ENCODE measurements around the gene C1QTNF5. TPM values are rescaled to one million over a fixed set of nuclear protein-coding genes. Genes with fewer than 3 reads are reported as not detected.

C1QTNF5 gene
- total RNA-seq, 1 experiment from 2014 or later: 3.0 TPM

DNA sequence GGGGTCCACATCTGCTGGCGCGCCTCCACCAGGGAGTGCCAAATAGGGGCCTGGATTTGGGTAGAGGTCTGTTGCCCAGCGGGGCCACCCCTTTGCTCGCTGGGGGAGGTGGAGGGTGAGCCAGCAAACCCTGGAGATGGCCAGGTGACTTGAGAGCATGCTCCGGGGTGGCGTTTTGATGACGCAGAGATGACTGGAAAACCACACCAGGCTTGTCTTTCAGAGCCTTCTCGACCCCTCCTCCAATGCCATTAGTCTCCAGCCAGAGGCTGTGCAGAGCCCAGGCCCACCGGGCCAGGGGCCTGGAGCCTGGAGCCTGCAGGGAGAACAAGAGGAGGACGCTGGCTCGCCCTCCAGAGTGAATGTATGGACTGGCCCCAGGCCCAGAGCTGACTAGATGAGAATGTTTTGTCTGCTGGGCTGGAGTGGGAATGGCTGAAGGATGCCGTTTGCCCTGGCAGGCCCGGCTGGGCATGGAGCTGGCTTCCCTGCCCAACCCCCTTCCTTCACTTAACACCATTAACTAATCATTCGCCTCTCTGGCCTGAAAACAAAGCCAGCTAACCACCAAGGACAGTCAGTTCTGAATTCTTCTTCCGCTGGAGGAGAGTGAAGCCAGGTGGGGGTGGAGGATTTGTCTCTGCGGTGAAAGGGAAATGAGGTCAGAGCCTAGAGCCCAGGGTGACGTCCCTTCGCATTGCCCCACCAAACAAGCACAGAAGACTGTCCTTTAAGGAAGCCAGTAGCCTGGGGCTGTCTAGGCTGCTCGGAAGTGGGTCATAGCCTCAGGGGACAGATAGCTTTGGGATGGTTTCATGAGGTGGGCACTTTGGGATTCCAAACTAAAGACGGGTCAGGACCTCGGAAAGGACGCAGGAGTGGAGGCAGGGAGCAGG lies 22.2 kb downstream of the C1QTNF5 start:
- Mint-ChIP-seq H3K4me1 (peaks cover 47% of the 10 kb centered on the region), H3K27ac (peak overlapping the region; percentile 83), H3K27me3 (ENCODE audit: low read depth) (peaks cover 44% of the 10 kb centered on the region), H3K36me3 (peaks cover 5% of the 10 kb centered on the region; the same call in 1 of the 2 replicates), H3K4me3 (peak overlapping the region; percentile 54), H3K9me3 (no peaks in the 10 kb centered on the region)
- ChIA-PET CTCF (interaction anchor here (0.6 to 13.7 kb wide), 12 partner anchors 11 to 410 kb away, joined by 3 to 387 read pairs (median 6); partner anchors contain the start of genes C1QTNF5, CBL and RNF26), POLR2A (interaction anchor here (0.8 to 4.7 kb wide), 4 partner anchors 12 to 216 kb away, joined by 3 to 35 read pairs (median 4); partner anchors contain the start of genes DPAGT1 and RNF26)
- ATAC-seq (peak; percentile 2), DNase-seq (ENCODE audit: low spot score) (no peak)
- TF ChIP-seq TCF7 (CRISPR knock-in tag; IDR thresholded peaks at IDR 0.05; ENCODE audit: low read depth) (no peak), TEAD4 (CRISPR knock-in tag; IDR thresholded peaks at IDR 0.05) (no peak), FOXP1 (CRISPR knock-in tag; IDR thresholded peaks at IDR 0.05; ENCODE audit: borderline replicate concordance) (0 out of 2 replicates have a peak, but pooled peaks have one; percentile 59), ZNF232 (CRISPR knock-in tag; IDR thresholded peaks at IDR 0.05) (no peak)
- TF ChIP-seq, protein P1, sequence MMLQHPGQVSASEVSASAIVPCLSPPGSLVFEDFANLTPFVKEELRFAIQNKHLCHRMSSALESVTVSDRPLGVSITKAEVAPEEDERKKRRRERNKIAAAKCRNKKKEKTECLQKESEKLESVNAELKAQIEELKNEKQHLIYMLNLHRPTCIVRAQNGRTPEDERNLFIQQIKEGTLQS (CRISPR knock-in tag; conservative IDR thresholded peaks at IDR 0.05): no peak
- TF ChIP-seq, protein P2, sequence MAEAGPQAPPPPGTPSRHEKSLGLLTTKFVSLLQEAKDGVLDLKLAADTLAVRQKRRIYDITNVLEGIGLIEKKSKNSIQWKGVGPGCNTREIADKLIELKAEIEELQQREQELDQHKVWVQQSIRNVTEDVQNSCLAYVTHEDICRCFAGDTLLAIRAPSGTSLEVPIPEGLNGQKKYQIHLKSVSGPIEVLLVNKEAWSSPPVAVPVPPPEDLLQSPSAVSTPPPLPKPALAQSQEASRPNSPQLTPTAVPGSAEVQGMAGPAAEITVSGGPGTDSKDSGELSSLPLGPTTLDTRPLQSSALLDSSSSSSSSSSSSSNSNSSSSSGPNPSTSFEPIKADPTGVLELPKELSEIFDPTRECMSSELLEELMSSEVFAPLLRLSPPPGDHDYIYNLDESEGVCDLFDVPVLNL (CRISPR knock-in tag; IDR thresholded peaks at IDR 0.05; ENCODE audit: borderline replicate concordance, low read depth): no peak
- TF ChIP-seq, protein P3, sequence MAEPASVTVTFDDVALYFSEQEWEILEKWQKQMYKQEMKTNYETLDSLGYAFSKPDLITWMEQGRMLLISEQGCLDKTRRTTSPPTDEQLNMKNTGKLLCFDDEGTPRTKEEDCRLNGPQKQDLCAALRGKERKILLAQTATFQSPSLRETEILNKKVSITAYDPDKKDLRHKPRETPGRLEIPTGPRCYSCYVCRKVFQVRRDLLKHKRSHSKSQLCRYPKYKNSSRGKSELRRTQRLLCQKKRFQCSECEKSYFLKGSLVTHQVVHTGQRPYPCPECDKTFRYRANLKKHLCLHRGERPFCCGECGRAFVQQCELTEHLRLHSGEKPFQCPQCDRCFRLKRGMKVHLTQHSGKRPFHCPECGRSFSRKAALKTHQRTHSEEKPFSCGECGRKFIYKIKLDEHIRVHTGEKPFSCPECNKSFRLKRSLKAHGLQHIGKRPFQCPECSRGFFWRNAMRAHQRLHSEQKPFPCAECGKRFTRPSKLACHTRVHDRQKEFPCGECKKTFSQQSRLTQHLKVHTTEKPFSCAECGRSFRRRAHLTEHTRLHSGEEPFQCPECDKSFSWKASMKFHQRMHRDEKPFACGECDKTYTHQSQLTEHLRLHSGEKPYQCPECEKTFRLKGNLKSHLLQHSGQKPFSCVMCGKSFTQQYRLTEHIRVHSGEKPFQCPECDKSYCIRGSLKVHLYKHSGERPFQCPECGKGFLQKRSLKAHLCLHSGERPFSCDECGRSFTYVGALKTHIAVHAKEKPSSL (CRISPR knock-in tag; conservative IDR thresholded peaks at IDR 0.05): no peak

DNA sequence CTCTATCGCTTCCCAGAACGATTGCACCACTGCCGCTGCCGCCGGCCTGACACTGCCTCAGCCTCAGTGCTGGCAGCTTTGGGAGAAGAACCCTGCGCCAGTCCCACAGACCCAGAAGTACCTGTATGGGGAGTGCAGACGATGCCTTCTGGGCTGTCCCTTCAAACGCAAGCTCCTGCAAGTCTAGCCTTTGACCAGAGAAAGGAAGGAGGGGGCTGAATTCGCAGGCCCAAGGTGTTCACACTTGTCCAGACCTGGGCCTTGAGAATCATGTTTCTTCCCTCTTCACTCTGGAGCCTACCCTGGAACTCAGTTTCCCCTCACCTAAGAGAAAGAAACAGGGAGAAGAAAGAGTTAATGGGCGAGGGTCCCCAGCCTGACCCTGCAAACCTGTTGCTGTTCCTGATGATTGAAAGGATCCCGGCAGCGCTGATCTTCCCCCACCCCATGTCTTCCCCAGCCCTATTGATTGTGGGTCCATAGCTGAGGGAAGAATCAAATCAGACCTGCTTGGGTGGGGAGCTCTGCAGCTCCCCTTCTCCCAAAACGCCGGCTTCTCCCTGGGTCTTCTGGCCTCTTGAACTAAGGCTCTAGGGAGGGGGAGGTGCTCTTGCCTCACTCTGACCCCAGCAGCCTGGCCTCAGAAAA lies 23.0 kb downstream of the C1QTNF5 start:
- CTCF ChIA-PET: interaction anchor here (0.6 to 13.7 kb wide), 14 partner anchors 7 to 411 kb away, joined by 3 to 387 read pairs (median 8); partner anchors contain the start of genes C1QTNF5, C2CD2L, CBL and RNF26
- peaks cover 47% of the 10 kb centered on the region for H3K4me1 Mint-ChIP-seq
- peak overlapping the region; percentile 54 for H3K4me3 Mint-ChIP-seq
- no peaks in the 10 kb centered on the region for H3K9me3 Mint-ChIP-seq
- 0 out of 2 replicates have a peak, but pooled peaks have one; percentile 0 for ATAC-seq
- TF ChIP-seq, protein P4, sequence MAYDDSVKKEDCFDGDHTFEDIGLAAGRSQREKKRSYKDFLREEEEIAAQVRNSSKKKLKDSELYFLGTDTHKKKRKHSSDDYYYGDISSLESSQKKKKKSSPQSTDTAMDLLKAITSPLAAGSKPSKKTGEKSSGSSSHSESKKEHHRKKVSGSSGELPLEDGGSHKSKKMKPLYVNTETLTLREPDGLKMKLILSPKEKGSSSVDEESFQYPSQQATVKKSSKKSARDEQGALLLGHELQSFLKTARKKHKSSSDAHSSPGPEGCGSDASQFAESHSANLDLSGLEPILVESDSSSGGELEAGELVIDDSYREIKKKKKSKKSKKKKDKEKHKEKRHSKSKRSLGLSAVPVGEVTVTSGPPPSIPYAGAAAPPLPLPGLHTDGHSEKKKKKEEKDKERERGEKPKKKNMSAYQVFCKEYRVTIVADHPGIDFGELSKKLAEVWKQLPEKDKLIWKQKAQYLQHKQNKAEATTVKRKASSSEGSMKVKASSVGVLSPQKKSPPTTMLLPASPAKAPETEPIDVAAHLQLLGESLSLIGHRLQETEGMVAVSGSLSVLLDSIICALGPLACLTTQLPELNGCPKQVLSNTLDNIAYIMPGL (CRISPR knock-in tag; IDR thresholded peaks at IDR 0.05): no peak
- TF ChIP-seq TEAD4 (CRISPR knock-in tag; IDR thresholded peaks at IDR 0.05): no peak
- TF ChIP-seq, protein P5, sequence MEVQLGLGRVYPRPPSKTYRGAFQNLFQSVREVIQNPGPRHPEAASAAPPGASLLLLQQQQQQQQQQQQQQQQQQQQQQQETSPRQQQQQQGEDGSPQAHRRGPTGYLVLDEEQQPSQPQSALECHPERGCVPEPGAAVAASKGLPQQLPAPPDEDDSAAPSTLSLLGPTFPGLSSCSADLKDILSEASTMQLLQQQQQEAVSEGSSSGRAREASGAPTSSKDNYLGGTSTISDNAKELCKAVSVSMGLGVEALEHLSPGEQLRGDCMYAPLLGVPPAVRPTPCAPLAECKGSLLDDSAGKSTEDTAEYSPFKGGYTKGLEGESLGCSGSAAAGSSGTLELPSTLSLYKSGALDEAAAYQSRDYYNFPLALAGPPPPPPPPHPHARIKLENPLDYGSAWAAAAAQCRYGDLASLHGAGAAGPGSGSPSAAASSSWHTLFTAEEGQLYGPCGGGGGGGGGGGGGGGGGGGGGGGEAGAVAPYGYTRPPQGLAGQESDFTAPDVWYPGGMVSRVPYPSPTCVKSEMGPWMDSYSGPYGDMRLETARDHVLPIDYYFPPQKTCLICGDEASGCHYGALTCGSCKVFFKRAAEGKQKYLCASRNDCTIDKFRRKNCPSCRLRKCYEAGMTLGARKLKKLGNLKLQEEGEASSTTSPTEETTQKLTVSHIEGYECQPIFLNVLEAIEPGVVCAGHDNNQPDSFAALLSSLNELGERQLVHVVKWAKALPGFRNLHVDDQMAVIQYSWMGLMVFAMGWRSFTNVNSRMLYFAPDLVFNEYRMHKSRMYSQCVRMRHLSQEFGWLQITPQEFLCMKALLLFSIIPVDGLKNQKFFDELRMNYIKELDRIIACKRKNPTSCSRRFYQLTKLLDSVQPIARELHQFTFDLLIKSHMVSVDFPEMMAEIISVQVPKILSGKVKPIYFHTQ (CRISPR knock-in tag; IDR thresholded peaks at IDR 0.05): no peak
- TF ChIP-seq ZBTB21 (CRISPR knock-in tag; IDR thresholded peaks at IDR 0.05; ENCODE audit: borderline replicate concordance): no peak
- TF ChIP-seq, protein P6, sequence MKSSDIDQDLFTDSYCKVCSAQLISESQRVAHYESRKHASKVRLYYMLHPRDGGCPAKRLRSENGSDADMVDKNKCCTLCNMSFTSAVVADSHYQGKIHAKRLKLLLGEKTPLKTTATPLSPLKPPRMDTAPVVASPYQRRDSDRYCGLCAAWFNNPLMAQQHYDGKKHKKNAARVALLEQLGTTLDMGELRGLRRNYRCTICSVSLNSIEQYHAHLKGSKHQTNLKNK (CRISPR knock-in tag; IDR thresholded peaks at IDR 0.05): no peak
- TF ChIP-seq IRF2 (CRISPR knock-in tag; IDR thresholded peaks at IDR 0.05; ENCODE audit: borderline replicate concordance, low read depth): no peak
- no peak for TF ChIP-seq ETV6 (CRISPR knock-in tag; IDR thresholded peaks at IDR 0.05)
- TF ChIP-seq ZNF121 (CRISPR knock-in tag; IDR thresholded peaks at IDR 0.05): no peak
- TF ChIP-seq ATF1 (CRISPR knock-in tag; IDR thresholded peaks at IDR 0.05): no peak
- TF ChIP-seq, protein P7, sequence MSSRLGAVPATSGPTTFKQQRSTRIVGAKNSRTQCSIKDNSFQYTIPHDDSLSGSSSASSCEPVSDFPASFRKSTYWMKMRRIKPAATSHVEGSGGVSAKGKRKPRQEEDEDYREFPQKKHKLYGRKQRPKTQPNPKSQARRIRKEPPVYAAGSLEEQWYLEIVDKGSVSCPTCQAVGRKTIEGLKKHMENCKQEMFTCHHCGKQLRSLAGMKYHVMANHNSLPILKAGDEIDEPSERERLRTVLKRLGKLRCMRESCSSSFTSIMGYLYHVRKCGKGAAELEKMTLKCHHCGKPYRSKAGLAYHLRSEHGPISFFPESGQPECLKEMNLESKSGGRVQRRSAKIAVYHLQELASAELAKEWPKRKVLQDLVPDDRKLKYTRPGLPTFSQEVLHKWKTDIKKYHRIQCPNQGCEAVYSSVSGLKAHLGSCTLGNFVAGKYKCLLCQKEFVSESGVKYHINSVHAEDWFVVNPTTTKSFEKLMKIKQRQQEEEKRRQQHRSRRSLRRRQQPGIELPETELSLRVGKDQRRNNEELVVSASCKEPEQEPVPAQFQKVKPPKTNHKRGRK (CRISPR knock-in tag; IDR thresholded peaks at IDR 0.05; ENCODE audit: borderline replicate concordance): no peak
- no peak for TF ChIP-seq NFYB (CRISPR knock-in tag; conservative IDR thresholded peaks at IDR 0.05; ENCODE audit: low read depth)
- peaks cover 5% of the 10 kb centered on the region; the same call in 1 of the 2 replicates for H3K36me3 Mint-ChIP-seq
- POLR2A ChIA-PET: interaction anchor here (0.6 to 4.7 kb wide), 5 partner anchors 10 to 216 kb away, joined by 3 to 35 read pairs (median 5); partner anchors contain the start of gene DPAGT1
- H3K27ac Mint-ChIP-seq: no peak overlapping the region
- DNase-seq (ENCODE audit: low spot score): no peak
- peaks cover 44% of the 10 kb centered on the region for H3K27me3 Mint-ChIP-seq (ENCODE audit: low read depth)

Measured in WTC11 (cell line).